Hypothalamus (tissue), 51 donors: ENCODE measurements around the gene IPMK.

Experiments
- DNase-seq, 51 donors: peaks; one replicate each; lab custom pipeline; 2025; lab: John Stamatoyannopoulos, UW

IPMK gene

DNA sequence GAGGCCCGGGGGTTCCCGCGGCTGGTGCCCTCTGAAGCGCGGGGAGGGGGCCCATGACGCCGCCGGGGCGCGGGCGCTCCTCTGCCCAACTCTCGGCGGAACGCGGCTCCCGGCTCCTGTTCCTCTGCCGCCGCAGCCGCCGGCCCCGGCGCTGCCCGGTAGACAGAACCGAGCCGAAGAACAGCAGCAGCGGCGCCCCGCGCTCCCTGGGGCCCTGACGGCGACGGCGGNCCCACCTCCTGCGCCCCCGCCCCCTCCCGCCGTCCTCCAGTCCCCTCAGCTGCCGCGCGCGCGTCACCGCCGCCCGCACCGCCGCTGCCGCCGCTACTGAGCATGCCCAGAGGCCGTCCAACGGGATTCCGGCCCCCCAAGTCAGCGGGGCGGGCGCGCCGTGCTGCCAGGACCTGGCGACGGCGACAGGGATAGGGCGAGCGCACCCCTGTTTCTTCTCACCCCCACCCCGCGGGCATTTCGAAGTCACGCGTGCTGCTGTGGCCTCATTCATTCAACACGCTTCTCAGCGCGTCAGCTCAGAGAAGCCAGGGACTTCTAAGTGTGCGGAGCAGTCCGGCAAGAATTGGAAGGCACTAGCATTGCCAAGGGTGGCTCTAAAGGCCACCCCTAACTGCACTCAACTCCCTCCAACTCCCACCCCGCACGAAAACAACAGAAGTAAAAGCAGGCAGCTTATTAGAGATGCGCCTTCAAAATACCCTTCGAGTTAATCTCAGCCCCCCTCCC, at the start of gene IPMK:
Gene IPMK, minus strand, starts transcription at position 182 of the 741 bp plus-strand sequence. CDS start 283 bp downstream, outside the sequence.
- DNase-seq: peak; percentile 65 to 97 (median 90)

DNA sequence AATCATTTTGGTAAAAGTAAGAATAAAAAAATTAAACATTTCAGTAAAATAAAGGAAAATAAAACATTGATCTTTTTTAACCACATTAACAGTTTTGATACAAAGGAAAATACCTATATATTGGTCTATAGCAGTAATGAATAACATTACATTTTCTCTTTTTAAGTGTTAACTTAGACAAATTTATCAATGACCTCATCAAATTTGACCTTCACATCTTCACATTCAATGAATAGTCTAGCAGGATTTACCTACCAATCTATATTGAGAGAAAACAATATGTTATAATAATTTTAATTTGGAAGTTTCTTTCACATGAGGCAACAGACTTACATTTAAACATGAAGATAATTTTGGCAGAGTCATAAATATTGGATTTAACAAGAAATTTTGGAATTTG, 49.2 kb upstream of the IPMK start:
- DNase-seq: no peak

GRCh38 chr10:58311026-58311425, 43.3 kb upstream of the IPMK start:
- no peak for DNase-seq

GRCh38 chr10:58307676-58308075, 40.0 kb upstream of the IPMK start:
- DNase-seq: no peak

GRCh38 chr10:58305821-58306220, 38.1 kb upstream of the IPMK start:
- no peak for DNase-seq

DNA sequence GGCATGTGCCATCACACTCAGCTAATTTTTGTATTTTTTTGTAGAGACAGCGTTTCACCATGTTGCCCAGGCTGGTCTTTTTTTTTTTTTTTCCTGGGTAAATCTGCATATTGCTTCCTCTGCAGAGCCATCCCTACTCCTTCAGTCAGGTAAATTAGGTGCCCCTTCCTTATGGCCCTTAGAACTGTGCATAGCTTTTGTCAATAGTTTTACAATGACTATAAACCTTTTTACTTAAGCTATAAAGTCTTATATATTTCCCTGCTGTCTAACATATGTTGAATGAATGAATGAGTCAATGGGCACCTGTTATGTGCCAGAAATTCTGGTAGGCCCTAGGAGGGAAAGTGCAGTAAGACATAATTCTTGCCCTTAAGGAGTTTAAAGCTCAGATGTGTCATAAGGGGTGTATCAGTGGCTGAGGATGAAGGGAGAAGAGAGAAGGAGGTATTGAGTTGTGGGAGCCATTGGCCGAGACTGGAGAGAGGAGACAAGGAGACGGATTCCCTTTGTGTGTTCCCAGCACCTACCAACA, 36.5 kb upstream of the IPMK start:
- no peak for DNase-seq

- no peak for DNase-seq
These were observed 34.6 kb upstream of the IPMK start for GRCh38 chr10:58302254-58302653.

- no peak for DNase-seq
These were observed 33.0 kb upstream of the IPMK start for GRCh38 chr10:58300676-58301075.

GRCh38 chr10:58299580-58299979, 31.9 kb upstream of the IPMK start:
- peak in 27 of 51 donors; percentile 0 to 54 (median 9) for DNase-seq

DNA sequence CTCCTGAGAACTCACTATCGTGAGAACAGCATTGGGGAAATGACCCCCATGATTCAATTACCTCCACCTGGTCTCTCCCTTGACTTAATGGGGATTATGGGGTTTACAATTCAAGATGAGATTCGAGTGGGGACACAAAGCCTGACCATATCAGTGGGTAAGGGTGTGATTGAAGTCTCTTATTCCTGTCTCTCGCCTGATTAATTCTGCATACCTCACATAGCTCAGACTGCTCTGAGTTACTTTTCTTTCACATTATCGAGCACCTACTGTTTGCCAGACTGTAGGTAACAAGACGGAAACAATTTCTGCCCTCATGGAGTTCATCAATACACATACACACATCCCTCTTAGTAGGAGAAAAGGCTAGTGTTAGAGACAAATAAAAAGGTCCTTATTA, 26.3 kb upstream of the IPMK start:
- no peak for DNase-seq

DNA sequence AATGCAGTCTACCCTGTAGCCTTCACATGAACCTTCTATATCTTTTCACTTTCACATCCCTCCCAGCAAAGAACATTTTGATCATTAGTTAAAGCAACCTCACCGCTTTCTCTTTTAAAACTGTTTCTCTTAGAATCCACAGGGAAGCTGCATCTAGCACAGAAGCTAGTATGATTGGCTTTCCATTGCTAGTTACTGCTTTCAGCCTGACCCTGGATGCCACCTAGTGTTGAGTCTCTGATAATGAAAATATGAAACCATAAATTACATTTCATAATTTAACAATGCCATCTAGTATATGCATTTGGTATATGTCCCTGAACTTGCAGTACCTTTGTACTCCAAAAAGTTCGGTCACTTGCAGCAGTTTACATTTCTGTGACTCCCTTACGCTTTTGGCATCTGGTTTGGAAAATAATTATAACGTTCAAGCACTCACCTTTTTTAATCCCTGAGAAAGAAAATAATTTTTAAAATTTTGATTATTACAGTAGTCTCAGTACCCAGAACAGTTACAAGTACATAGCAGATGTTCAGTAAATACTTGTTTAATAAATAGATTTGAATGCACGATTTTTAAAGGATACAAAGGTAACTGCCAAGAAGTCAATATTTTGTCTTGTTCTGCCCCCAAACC, 24.0 kb upstream of the IPMK start:
- DNase-seq: peak in 6 of 51 donors; percentile 1 to 54 (median 3)

GRCh38 chr10:58282615-58283014, 14.9 kb upstream of the IPMK start:
- DNase-seq: no peak

DNA sequence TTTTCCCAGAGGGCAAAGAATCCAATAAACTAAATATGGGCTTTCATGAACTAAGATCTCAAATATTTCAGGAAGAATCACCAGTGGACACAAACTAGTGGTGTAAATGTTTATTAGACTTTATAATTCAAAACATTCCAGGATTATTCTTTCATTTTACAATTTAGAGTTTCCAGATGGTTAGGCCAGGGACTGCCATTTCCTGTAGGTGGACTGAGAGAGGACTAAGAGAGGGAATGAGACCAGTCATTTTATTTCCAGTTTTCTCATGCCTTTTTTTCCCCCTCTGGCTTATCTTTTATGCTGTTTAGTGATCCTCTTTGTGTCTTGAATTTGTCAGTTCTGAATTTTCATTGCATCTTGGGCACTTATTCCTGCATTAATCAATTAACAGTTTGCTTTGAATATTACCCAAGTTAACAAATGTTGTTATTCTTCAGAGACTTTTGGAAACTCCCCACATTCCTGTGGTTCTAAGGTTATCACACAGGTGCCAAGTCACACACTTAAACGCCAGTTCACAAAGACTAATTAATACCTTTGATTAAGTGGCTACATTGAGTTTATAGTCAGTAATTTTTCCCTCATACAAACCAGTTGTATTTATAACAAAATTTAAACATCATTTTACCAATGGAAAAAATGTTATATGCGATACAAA, 13.5 kb upstream of the IPMK start:
- no peak for DNase-seq

DNA sequence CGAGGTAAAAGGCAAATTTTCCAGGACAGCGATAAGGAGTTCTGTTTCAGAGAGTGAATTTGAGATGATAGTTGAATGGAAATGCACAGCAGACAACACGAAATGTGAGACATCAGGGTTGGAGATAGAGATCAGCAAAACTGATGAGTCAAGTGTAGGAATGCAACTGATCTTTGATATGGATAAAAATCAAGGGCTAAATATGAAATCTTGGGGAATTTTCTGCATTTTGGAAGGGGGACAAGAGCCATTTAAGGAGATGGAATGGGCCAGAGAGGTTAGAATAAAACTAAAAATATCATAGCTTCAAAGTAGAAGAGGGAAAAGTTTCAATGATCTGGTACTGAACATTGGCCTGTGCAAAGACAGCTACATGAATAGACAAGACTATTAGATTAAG, 12.8 kb upstream of the IPMK start:
- no peak for DNase-seq

DNA sequence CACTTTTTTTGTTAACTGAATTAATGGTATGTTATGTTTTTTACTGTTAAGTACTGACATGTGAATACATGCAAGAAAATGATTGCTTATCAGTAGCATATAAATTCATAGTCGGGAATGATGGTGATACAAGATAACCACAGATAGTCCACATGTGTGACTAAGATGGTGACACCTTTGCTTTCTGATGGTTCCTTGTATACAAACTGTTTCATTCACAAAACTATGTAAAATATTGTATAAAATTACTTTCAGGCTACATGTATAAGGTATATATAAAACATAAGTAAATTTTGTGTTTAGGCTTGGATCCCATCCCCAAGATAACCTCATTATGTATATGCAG, 11.2 kb upstream of the IPMK start:
- no peak for DNase-seq

- DNase-seq: no peak
These were observed 10.7 kb upstream of the IPMK start for GRCh38 chr10:58278274-58278961.

GRCh38 chr10:58275908-58276307, 8.2 kb upstream of the IPMK start:
- no peak for DNase-seq

- DNase-seq: no peak
These were observed 7.6 kb upstream of the IPMK start for GRCh38 chr10:58275261-58275660.

DNA sequence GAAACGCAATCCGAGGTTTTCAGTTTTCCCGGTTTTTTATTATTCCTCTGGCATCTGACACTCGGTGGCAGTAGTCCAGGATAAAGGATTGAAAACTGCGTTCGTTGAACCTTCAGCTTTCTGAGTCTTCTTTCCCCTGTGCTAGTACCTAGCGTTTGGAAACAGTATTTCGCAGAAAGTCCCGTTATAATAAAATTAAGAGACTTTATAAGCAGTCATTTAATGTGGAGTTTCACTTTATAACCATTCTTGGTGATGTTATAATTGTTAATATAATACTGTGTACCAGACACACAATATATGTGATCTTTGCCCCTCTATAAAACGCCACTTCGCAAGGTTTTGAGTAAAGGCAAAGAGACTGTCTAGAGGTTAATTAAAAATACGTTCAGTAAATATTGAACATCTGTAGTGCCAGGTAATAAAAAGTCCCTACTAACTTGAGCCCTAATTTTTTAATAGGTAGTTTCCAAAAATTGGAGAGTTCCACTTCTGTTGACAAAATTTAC, 2.1 kb upstream of the IPMK start:
- no peak for DNase-seq

DNA sequence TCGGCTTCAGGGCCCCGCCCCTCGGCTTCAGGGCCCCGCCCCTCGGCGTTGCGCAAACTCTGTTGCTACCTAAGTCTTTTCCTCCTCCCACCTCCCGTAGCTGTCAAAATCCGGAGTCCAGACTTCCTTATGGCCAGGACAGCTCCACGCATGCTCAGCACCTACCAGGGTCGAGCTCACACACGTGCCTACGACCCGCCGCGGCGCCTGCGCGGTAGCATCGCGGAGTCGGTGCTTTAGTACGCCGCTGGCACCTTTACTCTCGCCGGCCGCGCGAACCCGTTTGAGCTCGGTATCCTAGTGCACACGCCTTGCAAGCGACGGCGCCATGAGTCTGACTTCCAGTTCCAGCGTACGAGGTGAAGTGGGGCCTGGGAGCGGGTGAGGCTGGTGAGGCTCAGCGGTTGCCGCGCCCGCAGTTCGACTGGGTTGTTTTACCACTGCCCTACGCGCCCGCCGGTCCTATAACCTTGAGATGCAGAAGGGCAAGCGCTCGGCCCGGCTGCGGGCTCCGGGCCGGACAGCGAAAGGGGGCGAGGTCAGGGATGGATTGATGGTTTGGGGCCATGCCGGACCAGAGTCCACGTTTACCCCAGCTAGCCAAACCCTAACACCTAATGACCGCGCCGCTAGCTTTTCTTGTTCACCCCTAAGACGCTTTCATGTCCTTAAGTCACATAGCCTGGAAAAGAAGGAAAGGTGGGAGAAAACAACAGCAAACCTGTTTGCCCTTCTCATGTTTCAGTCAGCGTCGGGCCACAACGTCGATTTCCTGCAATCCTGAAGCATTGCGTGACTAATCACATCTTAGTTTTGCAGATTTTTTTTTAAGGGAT, 1.5 kb upstream of the IPMK start, which contains the start of gene CISD1:
Gene CISD1, plus strand, starts transcription at position 217 of the 836 bp plus-strand sequence. Its CDS starts 112 bp downstream, at position 329.
- peak; percentile 69 to 97 (median 92) for DNase-seq
